IPS-NIHi11 (cell line): Measurements from ENCODE around the gene NTPCR.

Experiments
- DNase-seq: peaks from one replicate; pipeline ENCODE4 v3.0.0; 2012; ENCODE audit warnings: mixed read lengths, low spot score

The NTPCR gene

DNA sequence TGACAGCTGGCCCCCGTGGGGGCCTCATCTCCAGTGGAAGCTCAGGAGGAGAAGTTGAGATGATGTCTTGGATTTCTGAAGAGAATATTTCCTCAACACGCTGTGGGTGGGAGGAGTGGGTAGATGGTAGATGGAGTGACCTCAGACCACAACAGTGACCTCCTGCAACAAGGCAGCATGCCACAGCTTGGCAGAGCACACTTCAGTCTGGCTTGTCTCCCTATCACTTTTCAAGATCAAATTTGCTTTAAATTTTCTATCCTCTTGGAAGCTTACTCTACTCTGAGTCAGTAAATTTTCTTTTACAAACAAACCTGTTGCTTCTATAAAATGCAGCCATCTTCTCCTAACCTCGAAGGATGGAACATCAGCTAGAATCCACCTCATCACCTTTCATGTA lies 59.7 kb downstream of the NTPCR start:
- no peak for DNase-seq

DNA sequence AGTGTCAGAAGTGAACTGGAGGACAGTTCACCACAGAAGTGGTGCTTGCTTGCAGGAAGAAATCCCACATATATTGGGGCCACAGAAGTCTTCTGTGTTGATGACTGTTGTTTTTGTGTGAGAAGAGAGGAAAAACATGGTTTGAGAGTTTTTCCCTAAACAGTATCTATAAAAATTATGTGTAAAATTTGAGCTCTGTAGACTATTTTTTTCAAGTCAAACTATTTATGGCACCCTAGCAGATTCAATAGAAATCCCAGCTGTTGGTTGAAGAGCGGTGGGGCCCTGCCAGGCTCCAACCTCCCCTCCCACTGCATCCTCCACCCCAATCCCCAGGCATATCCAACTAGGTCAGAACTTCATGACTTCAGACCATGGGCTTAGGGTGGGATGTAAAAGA lies 61.6 kb downstream of the NTPCR start:
- no peak for DNase-seq

DNA sequence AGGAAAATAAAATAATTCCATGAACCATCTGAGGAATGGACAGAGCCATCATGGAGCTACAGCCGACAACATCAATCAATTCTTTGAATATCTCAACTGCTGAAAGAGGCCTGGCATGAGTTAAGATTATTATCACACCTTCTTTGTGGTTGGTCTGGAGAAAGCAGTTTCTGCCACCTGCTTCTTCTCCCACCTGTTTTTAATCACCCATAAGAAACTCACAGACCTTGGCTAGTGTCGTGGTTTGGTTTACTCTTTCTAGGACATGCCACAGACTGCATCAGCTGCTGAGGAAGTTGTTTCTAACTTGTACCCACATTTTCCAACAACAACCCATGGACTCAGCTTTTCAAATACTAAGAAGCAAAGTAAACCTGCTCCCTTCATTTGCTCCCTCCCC lies 65.6 kb downstream of the NTPCR start:
- no peak for DNase-seq

DNA sequence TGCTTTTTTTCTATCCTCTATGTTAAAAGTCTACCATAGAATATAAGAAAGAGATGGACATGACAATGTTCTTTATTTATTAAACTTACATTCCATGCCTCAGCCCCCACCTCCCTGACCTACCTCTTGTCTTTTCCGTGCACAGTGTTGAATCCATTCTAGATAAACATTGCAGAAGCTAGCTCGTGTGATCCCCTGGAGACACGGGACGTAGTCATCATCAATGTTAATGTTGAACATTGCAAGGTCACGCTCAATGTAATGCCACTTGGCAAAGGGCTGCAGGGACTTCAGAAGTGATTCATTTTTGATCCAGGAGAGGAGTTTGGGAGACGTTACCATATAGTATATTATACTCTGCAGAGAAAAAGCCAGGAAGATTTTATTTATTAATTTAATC lies 66.4 kb downstream of the NTPCR start:
- DNase-seq, result no peak

DNA sequence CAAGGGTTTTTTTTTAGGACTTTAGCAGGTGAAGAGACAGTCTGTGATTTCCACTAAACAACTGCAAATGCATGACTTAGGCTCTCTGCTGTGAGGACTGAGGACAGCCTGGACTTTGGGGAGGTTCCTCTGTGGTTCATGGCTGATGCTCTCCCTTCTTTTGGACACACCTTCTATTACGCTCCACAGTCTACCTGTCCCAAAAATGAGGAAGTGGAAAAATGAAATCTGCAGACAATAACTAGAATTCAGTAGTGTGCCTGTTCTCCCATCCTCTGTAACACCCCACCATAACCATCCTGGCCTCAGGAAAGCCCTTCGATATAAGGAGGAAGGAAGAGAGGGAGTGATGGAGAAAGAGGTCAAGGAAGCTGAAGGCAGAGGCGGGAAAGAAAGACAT lies 68.7 kb downstream of the NTPCR start:
- no peak for DNase-seq

DNA sequence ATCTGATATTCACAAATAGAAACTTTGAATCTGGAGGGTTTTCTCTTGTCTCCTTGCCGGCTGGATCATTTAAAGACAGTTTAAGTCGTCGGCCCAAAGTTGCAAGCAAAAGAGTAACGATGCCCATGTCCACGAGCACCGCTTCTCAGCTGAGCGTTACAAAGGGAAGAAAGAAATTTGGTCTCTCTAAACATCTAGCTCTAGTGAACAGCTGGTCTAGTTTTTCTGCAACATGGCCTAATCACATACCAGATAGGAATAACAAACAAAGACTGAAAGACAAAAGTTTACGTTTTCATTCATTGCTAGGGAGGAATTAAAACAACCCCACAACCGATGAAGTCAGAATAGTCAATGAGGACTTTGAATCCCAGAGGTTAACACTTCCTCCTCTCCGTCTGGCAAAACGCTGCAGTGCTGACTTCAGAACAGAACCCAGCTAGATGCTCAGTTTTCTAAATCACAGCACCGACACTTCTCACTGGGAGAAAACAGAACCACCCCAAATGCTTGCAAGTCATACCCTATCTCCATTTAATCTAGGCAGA lies 69.4 kb downstream of the NTPCR start:
- DNase-seq, result no peak

DNA sequence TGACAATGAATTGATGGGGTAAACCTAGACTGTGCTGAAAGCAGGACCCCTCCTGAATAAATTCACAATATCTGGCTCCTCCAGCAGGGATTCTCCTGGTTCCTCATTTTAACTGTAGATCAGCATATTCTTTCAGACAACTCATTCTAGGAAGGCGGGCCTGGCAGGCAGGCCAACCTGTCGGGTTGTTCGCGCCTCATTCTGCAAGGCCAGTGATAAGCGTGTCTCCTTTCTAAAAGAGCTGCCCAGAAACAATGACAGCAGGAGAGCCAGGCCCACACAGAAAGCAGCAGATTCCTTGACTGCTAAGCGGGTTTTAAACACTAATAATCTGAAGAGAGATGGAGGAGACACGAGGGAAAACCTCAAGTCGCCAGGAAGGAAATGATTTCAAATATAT lies 70.0 kb downstream of the NTPCR start:
- DNase-seq, result no peak

DNA sequence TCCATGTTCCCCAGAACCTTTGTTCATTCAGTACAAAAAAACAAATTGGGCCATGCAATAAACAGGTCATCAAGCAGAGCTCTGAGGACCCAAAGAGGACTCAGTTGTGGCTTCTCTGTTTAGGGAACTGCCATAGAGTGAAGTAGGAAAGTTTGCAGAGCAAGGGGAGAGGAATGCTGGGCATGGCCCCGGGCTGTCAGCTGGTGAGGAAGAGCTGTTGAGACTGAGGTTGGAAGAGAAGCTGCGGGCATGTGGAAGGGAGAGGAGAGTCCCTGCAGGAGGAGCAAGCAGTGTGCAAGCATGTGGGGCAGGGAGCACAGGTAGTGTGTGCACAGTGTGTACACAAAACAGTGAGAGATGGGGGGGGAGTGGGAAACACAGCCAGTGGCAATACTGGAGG lies 71.8 kb downstream of the NTPCR start:
- no peak for DNase-seq

DNA sequence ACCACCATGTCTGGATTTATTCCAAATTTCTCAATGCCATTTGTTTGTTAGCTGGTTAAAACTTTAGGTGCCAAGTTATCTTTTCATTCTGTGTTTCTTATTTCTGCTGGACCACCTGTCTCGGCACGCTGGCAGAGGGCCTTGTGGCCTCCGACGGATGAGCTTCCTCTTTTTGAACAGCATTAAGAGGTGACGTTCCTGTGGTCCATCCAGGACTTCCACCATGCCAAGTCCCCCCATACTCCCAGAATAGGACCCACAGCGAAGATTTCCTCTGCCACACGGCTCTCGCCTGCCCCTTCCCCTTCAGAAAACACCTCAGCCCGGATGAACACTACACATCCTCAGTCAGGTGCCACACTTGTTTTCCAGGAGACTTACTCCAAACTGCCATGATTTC lies 73.8 kb downstream of the NTPCR start:
- DNase-seq, result no peak

DNA sequence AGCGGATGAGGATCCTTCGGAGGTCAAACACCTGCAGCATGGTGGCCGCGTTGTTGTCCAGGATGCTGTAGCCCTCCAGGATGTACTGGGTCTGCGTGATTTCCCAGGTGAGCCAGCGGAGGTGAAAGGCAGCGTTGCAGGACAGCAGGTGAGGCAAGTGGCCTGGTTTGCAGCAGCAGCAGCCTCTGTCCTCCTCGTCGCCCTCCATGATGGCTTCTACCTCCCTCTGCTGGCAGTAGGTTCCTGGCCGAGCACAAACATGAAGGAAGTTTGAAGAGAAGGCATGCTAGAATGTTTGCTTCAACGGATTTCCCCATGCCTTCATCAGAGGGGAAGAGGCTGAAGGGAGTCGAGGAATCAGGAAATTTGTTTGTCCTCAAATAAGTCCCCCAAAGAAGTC lies 74.7 kb downstream of the NTPCR start:
- DNase-seq, result peak; percentile 81

DNA sequence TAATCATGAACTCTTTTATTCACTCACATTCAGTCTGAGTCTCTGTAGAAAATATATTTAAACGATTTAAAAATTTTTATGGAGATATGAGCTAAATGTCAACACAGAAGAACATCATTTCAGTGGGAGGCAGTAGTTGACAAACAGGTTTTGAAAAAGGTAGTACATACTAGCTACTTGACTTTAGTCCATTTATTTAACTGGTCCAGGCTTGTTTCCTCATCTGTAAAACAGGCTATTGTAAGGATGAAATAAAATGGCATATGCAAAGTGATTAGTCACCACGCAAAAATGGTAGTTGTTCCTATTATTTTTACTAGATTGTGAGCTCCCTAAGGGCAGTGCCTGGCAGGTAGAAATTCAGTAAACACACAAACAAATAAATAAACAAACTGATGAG lies 75.2 kb downstream of the NTPCR start:
- no peak for DNase-seq

DNA sequence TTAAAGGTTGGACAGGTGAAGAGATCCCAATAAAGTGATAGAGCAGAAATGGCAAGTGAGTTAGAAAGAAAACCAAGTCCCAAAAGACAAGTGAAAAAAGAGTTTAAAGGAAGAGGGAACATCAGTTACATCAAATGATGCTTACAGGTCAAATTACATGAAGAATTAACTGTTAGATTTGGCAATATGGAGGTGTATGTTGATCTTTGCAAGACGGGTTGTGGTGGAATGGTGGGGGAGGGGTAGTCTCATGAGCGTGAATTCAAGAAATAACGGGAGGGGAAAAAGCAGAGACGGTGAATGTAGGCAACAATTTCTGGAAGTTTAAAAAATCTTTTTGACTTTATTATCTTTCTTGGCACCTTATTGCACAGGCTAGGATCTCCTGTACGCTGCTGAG lies 76.6 kb downstream of the NTPCR start:
- no peak for DNase-seq

DNA sequence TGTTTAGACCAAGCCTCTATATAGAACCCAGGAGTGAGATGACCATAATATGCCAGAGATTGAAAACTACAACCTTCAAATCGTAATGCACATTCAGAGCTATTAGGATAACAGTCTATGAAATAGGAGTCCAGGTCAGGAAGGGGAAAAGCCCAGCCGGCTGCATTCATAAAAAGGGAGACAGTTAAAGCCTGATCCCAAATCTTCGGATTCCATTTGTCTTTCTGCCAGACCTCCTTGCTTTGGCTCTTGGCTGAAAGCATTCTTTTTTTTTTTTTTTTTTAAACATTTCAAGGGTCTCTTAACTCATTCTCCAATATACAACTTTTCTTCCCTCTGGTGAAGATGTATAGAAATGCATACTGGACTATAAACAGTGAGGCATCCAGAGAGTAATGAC lies 81.1 kb downstream of the NTPCR start:
- no peak for DNase-seq

DNA sequence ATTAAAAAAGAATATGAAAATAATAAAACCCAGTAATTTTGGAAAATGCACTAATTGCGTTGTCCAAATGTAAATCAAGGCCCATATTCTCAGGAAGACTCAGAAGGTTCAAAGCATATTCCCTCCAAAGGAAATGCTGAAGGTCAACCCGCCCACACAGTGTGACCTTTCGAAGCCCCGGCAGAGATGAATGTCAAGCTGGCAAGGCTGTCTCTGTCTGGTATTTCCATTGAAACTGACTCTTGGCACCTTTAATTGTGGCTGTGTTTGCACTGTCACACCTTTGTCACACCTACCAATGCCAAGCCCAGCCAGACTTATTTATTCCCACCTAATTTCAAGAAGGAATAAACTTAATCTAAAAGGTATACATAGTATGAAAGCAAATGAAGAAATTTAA lies 82.5 kb downstream of the NTPCR start:
- no peak for DNase-seq

DNA sequence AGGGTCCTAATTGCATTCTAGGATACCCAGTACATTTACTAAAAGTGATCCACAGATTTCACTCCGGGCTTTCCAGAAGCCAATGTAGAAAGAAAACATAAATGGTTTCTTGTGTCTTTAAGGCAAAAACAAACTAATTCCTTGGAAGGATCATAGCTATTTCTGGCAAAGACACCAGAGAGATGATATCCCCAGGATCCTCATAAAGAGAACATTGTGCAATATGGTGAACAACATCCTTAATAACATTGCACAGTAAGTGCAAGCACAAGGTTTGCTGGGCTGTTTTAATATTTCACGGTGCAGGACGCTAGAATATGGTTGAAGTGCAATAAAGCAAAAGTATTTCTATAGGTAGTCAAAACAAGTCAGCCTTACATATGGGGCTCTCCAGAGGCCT lies 83.0 kb downstream of the NTPCR start:
- DNase-seq, result no peak
